Measurements from ENCODE around the gene MYD88. TPM values are rescaled to one million over a fixed set of nuclear protein-coding genes. Genes with fewer than 3 reads are reported as not detected.

MYD88 gene
- total and polyA plus RNA-seq, 7 experiments from 2014 or later: 35.2 to 108 (median 52.8) TPM

- CTCF ChIA-PET: no interaction called here
- intact Hi-C loops (cut with micrococcal nuclease): no loop called here
- peak overlapping the region in 4 of 9 donors; percentile 36 to 78 (median 52) for H3K27ac Mint-ChIP-seq
- H3K4me3 Mint-ChIP-seq: no peak overlapping the region
- peaks cover 5 to 45% (median 17%) of the 10 kb centered on the region in 5 donors for H3K36me3 Mint-ChIP-seq
- Histone ChIP-seq H3K27ac (ENCODE audit: low read depth, low read length) (peak overlapping the region; percentile 26), H3K36me3 (ENCODE audit: control insufficient read depth in 2 of 3, insufficient read depth in 3 of 3, low read length in 3 of 3) (peaks cover 23 to 98% (median 26%) of the 10 kb centered on the region in 3 experiments), H3K9me3 (ENCODE audit: control insufficient read depth in 2 of 3, low read length in 3 of 3) (no peaks in the 10 kb centered on the region), H3K4me3 (ENCODE audit: low read length) (no peak overlapping the region), H3K4me1 (ENCODE audit: control insufficient read depth in 2 of 2, insufficient read depth in 2 of 2, low read length in 2 of 2) (no peaks in the 10 kb centered on the region), H3K27me3 (ENCODE audit: control insufficient read depth in 2 of 2, insufficient read depth in 2 of 2, low read length in 2 of 2) (no peaks in the 10 kb centered on the region)
- peaks cover 15 to 39% (median 30%) of the 10 kb centered on the region in 7 donors for H3K4me1 Mint-ChIP-seq
- POLR2A ChIA-PET: interaction anchor here (1.0 to 1.4 kb wide), 2 partner anchors 8 to 36 kb away, joined by 3 to 5 read pairs; partner anchors contain the start of genes ACAA1 and OXSR1
- no peaks in the 10 kb centered on the region for H3K27me3 Mint-ChIP-seq
- no peaks in the 10 kb centered on the region for H3K9me3 Mint-ChIP-seq
- no peak for ATAC-seq
- no peak for DNase-seq
Measured at GRCh38 chr3:38129058-38129457, 9.4 kb upstream of the MYD88 start.

- POLR2A ChIA-PET: no interaction called here
- peak overlapping the region in 8 of 9 donors; percentile 14 to 73 (median 55) for H3K27ac Mint-ChIP-seq
- intact Hi-C loops (cut with micrococcal nuclease): loop anchor here (10.0 kb wide), 3 partner anchors 924 to 1274 kb away; partner anchors contain the start of genes RPSA (in 1 of the 2), SCN11A (in 1 of the 2), SLC25A38 (in 1 of the 2) and WDR48 (in 1 of the 2)
Measured at GRCh38 chr3:38130631-38131065, 7.8 kb upstream of the MYD88 start.

GRCh38 chr3:38131621-38132369 lies 6.7 kb upstream of the MYD88 start:
- Mint-ChIP-seq H3K27me3 (no peaks in the 10 kb centered on the region), H3K4me1 (peaks cover 32 to 57% (median 51%) of the 10 kb centered on the region in 7 donors), H3K4me3 (no peak overlapping the region), H3K36me3 (peaks cover 0 to 37% (median 12%) of the 10 kb centered on the region in 5 donors), H3K9me3 (no peaks in the 10 kb centered on the region), H3K27ac (peak overlapping the region in 6 of 9 donors; percentile 18 to 95 (median 60))
- peak overlapping the region; percentile 17 for H3K27ac ChIP-seq (ENCODE audit: low read depth, low read length)
- ChIA-PET POLR2A (no interaction called here), CTCF (no interaction called here)
- H3K9me3 ChIP-seq (ENCODE audit: control insufficient read depth in 2 of 3, low read length in 3 of 3): no peaks in the 10 kb centered on the region
- DNase-seq: no peak
- no peaks in the 10 kb centered on the region for H3K27me3 ChIP-seq (ENCODE audit: control insufficient read depth in 2 of 2, insufficient read depth in 2 of 2, low read length in 2 of 2)
- no peak overlapping the region for H3K4me3 ChIP-seq (ENCODE audit: low read length)
- intact Hi-C loops (cut with micrococcal nuclease): loop anchor here (10.0 kb wide), 3 partner anchors 923 to 1273 kb away; partner anchors contain the start of genes RPSA (in 1 of the 2), SCN11A (in 1 of the 2), SLC25A38 (in 1 of the 2) and WDR48 (in 1 of the 2)
- peaks cover 7 to 14% of the 10 kb centered on the region in 2 donors for H3K4me1 ChIP-seq (ENCODE audit: control insufficient read depth in 2 of 2, insufficient read depth in 2 of 2, low read length in 2 of 2)
- H3K36me3 ChIP-seq (ENCODE audit: control insufficient read depth in 2 of 3, insufficient read depth in 3 of 3, low read length in 3 of 3): peaks cover 11 to 78% (median 17%) of the 10 kb centered on the region in 3 experiments
- ATAC-seq: peak; percentile 51

More at GRCh38 chr3:38130631-38131065, 7.8 kb upstream of the MYD88 start:
- peak overlapping the region; percentile 20 for H3K27ac ChIP-seq (ENCODE audit: low read depth, low read length)
- H3K9me3 Mint-ChIP-seq: no peaks in the 10 kb centered on the region
- no peaks in the 10 kb centered on the region for H3K27me3 ChIP-seq (ENCODE audit: control insufficient read depth in 2 of 2, insufficient read depth in 2 of 2, low read length in 2 of 2)
- H3K9me3 ChIP-seq (ENCODE audit: control insufficient read depth in 2 of 3, low read length in 3 of 3): no peaks in the 10 kb centered on the region
- ATAC-seq (no peak), DNase-seq (no peak)
- no peaks in the 10 kb centered on the region for H3K27me3 Mint-ChIP-seq
- peaks cover 20 to 90% (median 22%) of the 10 kb centered on the region in 3 experiments for H3K36me3 ChIP-seq (ENCODE audit: control insufficient read depth in 2 of 3, insufficient read depth in 3 of 3, low read length in 3 of 3)
- CTCF ChIA-PET: no interaction called here
- H3K4me1 Mint-ChIP-seq: peaks cover 24 to 52% (median 44%) of the 10 kb centered on the region in 7 donors
- H3K36me3 Mint-ChIP-seq: peaks cover 0 to 39% (median 12%) of the 10 kb centered on the region in 5 donors
- H3K4me1 ChIP-seq (ENCODE audit: control insufficient read depth in 2 of 2, insufficient read depth in 2 of 2, low read length in 2 of 2): peaks cover 6 to 7% of the 10 kb centered on the region in 2 donors
- H3K4me3 ChIP-seq (ENCODE audit: low read length): no peak overlapping the region
- no peak overlapping the region for H3K4me3 Mint-ChIP-seq

GRCh38 chr3:38133209-38133556 lies 5.3 kb upstream of the MYD88 start:
- POLR2A ChIA-PET: interaction anchor here (0.6 kb wide), 1 partner anchor 98 kb away, joined by 3 read pairs; no protein-coding TSS in a partner anchor
- H3K27ac Mint-ChIP-seq: peak overlapping the region in 6 of 9 donors; percentile 22 to 95 (median 58)
- no peak for ATAC-seq
- peaks cover 35 to 70% (median 51%) of the 10 kb centered on the region in 7 donors for H3K4me1 Mint-ChIP-seq
- H3K4me3 Mint-ChIP-seq: peak overlapping the region in 2 of 10 donors; percentile 23 to 49
- DNase-seq: no peak
- Histone ChIP-seq H3K27ac (ENCODE audit: low read depth, low read length) (peak overlapping the region; percentile 17), H3K9me3 (ENCODE audit: control insufficient read depth in 2 of 3, low read length in 3 of 3) (no peaks in the 10 kb centered on the region), H3K27me3 (ENCODE audit: control insufficient read depth in 2 of 2, insufficient read depth in 2 of 2, low read length in 2 of 2) (no peaks in the 10 kb centered on the region), H3K36me3 (ENCODE audit: control insufficient read depth in 2 of 3, insufficient read depth in 3 of 3, low read length in 3 of 3) (peaks cover 0 to 65% (median 5%) of the 10 kb centered on the region in 3 experiments), H3K4me1 (ENCODE audit: control insufficient read depth in 2 of 2, insufficient read depth in 2 of 2, low read length in 2 of 2) (peaks cover 7 to 22% of the 10 kb centered on the region in 2 donors), H3K4me3 (ENCODE audit: low read length) (no peak overlapping the region)
- CTCF ChIA-PET: no interaction called here
- H3K27me3 Mint-ChIP-seq: no peaks in the 10 kb centered on the region
- peaks cover 0 to 34% (median 12%) of the 10 kb centered on the region in 5 donors for H3K36me3 Mint-ChIP-seq
- intact Hi-C loops (cut with micrococcal nuclease): loop anchor here (10.0 kb wide), 3 partner anchors 922 to 1272 kb away; partner anchors contain the start of genes RPSA (in 1 of the 2), SCN11A (in 1 of the 2), SLC25A38 (in 1 of the 2) and WDR48 (in 1 of the 2)
- H3K9me3 Mint-ChIP-seq: no peaks in the 10 kb centered on the region

- DNase-seq: peak in 1 of 9 donors; percentile 16
Measured at GRCh38 chr3:38133557-38134405, 4.7 kb upstream of the MYD88 start.

More at GRCh38 chr3:38133557-38134405, 4.7 kb upstream of the MYD88 start:
- Histone ChIP-seq H3K36me3 (ENCODE audit: control insufficient read depth in 2 of 3, insufficient read depth in 3 of 3, low read length in 3 of 3) (peaks cover 0 to 62% (median 5%) of the 10 kb centered on the region in 3 experiments), H3K27ac (ENCODE audit: low read depth, low read length) (no peak overlapping the region), H3K4me3 (ENCODE audit: low read length) (no peak overlapping the region), H3K27me3 (ENCODE audit: control insufficient read depth in 2 of 2, insufficient read depth in 2 of 2, low read length in 2 of 2) (no peaks in the 10 kb centered on the region), H3K9me3 (ENCODE audit: control insufficient read depth in 2 of 3, low read length in 3 of 3) (no peaks in the 10 kb centered on the region), H3K4me1 (ENCODE audit: control insufficient read depth in 2 of 2, insufficient read depth in 2 of 2, low read length in 2 of 2) (peaks cover 7 to 23% of the 10 kb centered on the region in 2 donors)
- H3K27me3 Mint-ChIP-seq: no peaks in the 10 kb centered on the region
- POLR2A ChIA-PET: interaction anchor here (0.6 to 0.9 kb wide), 3 partner anchors 11 to 98 kb away, joined by 3 read pairs; partner anchors contain the start of gene OXSR1
- ATAC-seq: no peak
- H3K9me3 Mint-ChIP-seq: no peaks in the 10 kb centered on the region
- H3K4me1 Mint-ChIP-seq: peaks cover 39 to 73% (median 51%) of the 10 kb centered on the region in 7 donors
- intact Hi-C loops (cut with micrococcal nuclease): loop anchor here (10.0 kb wide), 3 partner anchors 921 to 1271 kb away; partner anchors contain the start of genes RPSA (in 1 of the 2), SCN11A (in 1 of the 2), SLC25A38 (in 1 of the 2) and WDR48 (in 1 of the 2)
- peak overlapping the region in 8 of 9 donors; percentile 13 to 95 (median 67) for H3K27ac Mint-ChIP-seq
- CTCF ChIA-PET: no interaction called here
- H3K4me3 Mint-ChIP-seq: peak overlapping the region in 5 of 10 donors; percentile 1 to 55 (median 15)
- H3K36me3 Mint-ChIP-seq: peaks cover 0 to 33% (median 12%) of the 10 kb centered on the region in 5 donors
